Heart left ventricle (tissue), 13 donors: ENCODE data around the gene ENPP3.

ENCODE experiments used
- CTCF ChIP-seq, 12 donors: fragments of 200-600 bp; sonication (generic) in 4 of 12; IDR thresholded peaks; one replicate each; pipeline versions ENCODE4 v1.5.0 to v1.8.0; 2018 to 2022; ENCODE audit warnings: antibody characterized with exemption in 12 of 12, mild to moderate bottlenecking in 5 of 12
- POLR2A ChIP-seq, 2 donors: fragments of 450-650 bp; IDR thresholded peaks; one replicate each; pipeline ENCODE4 v1.6.1; 2017; ENCODE audit warnings: antibody characterized with exemption in 2 of 2, mild to moderate bottlenecking in 2 of 2, moderate library complexity in 2 of 2
- donor health status: ischemic (EF 13 %, LVEDD 7.1; RV severe dilation, severe dysfunction).
- donor health status: DM: no; HTN: yes; CAD: no.
- donor health status: DM: no; HTN: no; CAD: no.
- donor health status: ischemic (EF 25% LVEDD 6.9; RV normal size, moderate dysfunction).
- donor health status: ischemic (EF 25% LVEDD 5.7; RV mildly dilated, moderate dysfunction).
- donor health status: ischemic (EF 35%, LVEDD 5.7; RV mildly dilated, moderate dysfunction).
- donor health status: nonischemic (EF 11% LVEDD 7.7; RV severe dilation, severe dysfunction).
- donor health status: DM: yes; HTN: yes; CAD: no.
- donor health status: PGD.
- donor health status: ischemic (EF 29% LVEDD 5.4; RV normal size, mild dysfunction).
- donor health status: nonischemic (EF 23%, LVEDD 6.1; RV moderate dilation, normal function).

DNA sequence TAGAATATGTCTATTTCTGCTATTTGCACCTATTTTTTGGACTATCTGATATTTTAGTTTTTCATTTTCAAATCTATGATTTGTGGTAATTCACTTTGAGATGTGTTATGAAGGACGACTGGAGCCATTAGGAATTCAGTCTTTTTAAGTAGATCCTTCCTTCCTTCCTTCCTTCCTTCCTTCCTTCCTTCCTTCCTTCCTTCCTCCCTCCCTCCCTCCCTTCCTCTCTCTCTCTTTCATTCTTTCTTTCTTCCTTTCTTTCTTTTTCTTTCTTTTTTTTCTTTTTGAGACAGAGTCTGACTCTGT lies 124.6 kb downstream of the ENPP3 start:
- TF ChIP-seq CTCF (IDR thresholded peaks at IDR 0.05) (no peak), POLR2A (IDR thresholded peaks at IDR 0.05) (no peak)
